HG02852 (cell line): ENCODE results near the gene ABHD17C.
"Not testable (repeated sequence)": the region's sequence is repeated elsewhere in the genome, so short reads cannot be mapped to it uniquely, and the experiment has no call there.

ENCODE experiments used
- ATAC-seq: cut with Tn5 transposase; IDR thresholded peaks from one replicate; pipeline ENCODE4 v1.9.1; 2021; ENCODE audit warnings: mild to moderate bottlenecking, moderate library complexity; ENCODE audit not compliant: unreplicated experiment

Gene ABHD17C

GRCh38 chr15:80760960-80761359 lies 65.8 kb downstream of the ABHD17C start:
- ATAC-seq: no peak

- ATAC-seq: no peak
Measured at GRCh38 chr15:80761754-80762153, 66.6 kb downstream of the ABHD17C start.

- not testable (repeated sequence) for ATAC-seq
Measured at GRCh38 chr15:80763235-80763634, 68.1 kb downstream of the ABHD17C start.

GRCh38 chr15:80764535-80764934 lies 69.4 kb downstream of the ABHD17C start:
- ATAC-seq: no peak

- ATAC-seq: no peak
Measured at GRCh38 chr15:80766275-80766674, 71.2 kb downstream of the ABHD17C start.

- no peak for ATAC-seq
Measured at GRCh38 chr15:80768158-80768557, 73.0 kb downstream of the ABHD17C start.

GRCh38 chr15:80769153-80769828 lies 74.2 kb downstream of the ABHD17C start:
- no peak for ATAC-seq

GRCh38 chr15:80769829-80770705 lies 75.0 kb downstream of the ABHD17C start:
- ATAC-seq: no peak

GRCh38 chr15:80773122-80773551 lies 78.0 kb downstream of the ABHD17C start:
- no peak for ATAC-seq

- no peak for ATAC-seq
Measured at GRCh38 chr15:80773792-80774352, 78.8 kb downstream of the ABHD17C start.

GRCh38 chr15:80774486-80774885 lies 79.4 kb downstream of the ABHD17C start:
- no peak for ATAC-seq

GRCh38 chr15:80775338-80775737 lies 80.2 kb downstream of the ABHD17C start:
- ATAC-seq: no peak

GRCh38 chr15:80776420-80777045 lies 81.4 kb downstream of the ABHD17C start:
- ATAC-seq: no peak

- no peak for ATAC-seq
Measured at GRCh38 chr15:80777137-80777536, 82.0 kb downstream of the ABHD17C start.

GRCh38 chr15:80777826-80778620 lies 82.9 kb downstream of the ABHD17C start:
- no peak for ATAC-seq

- ATAC-seq: no peak
Measured at GRCh38 chr15:80778621-80778963, 83.5 kb downstream of the ABHD17C start.

GRCh38 chr15:80778964-80779657 lies 84.0 kb downstream of the ABHD17C start, which contains the start of gene CEMIP:
TSS of gene CEMIP (plus strand) at chr15:80779370. CDS start at chr15:80873880, 94,510 bp downstream.
- no peak for ATAC-seq

- no peak for ATAC-seq
Measured at GRCh38 chr15:80779658-80780415, 84.7 kb downstream of the ABHD17C start.
